HepG2 (cell line): Measurements from ENCODE around the gene SNAI1. TPM values are rescaled to one million over a fixed set of nuclear protein-coding genes. Genes with fewer than 3 reads are reported as not detected.
A peak's percentile ranks its signal among the peaks of the same experiment; 100 is the strongest.

Source experiments
- ATAC-seq: fragments of 200-7000 bp; cut with Tn5 transposase; 3 replicates; pipeline ENCODE4 v1.9.1; 2020; ENCODE audit warnings: mild to moderate bottlenecking, moderate library complexity
- BruUV-seq: library from RNA; stranded (reverse); fragments of 400-500 nt; replicated peaks from 2 replicates; lab custom pipeline; 2021; lab: Mats Ljungman, UMichigan
- CTCF ChIA-PET: fragments of 300-600 bp; formaldehyde crosslinking; extraction: SDS; loops from one replicate; lab custom pipeline; 2021; ENCODE audit warnings: low total read pairs, inconsistent platforms, low intra/inter-chr PET ratio; lab: Yijun Ruan, JAX
- POLR2A ChIA-PET: fragments of 350-600 bp; sonication (Branson Sonifier 250); formaldehyde crosslinking; loops from one replicate; lab custom pipeline; 2020; ENCODE audit warnings: antibody characterized with exemption, inconsistent platforms; lab: Yijun Ruan, JAX
- DNase-seq: peaks from one replicate; pipeline ENCODE4 v3.0.0-alpha.2; 2015; ENCODE audit warnings: low spot score
- FAIRE-seq: peaks from 3 replicates; lab custom pipeline; 2011; peaks lifted over from hg19 to GRCh38; lab: Jason Lieb, UNC
- H2AFZ ChIP-seq: one replicate; pipeline ENCODE4 v1.6.1; 2011; ENCODE audit warnings: low read length, inconsistent platforms
- H3K27ac ChIP-seq: fragments of 300-600 bp; 3 replicates; pipeline ENCODE4 v1.8.0; 2011; ENCODE audit warnings: mixed run types, mild to moderate bottlenecking, mixed read lengths, low read length, inconsistent platforms; ENCODE audit not compliant: insufficient read depth; ENCODE audit errors: extremely low read length
- H3K27me3 ChIP-seq, 2 experiments: fragments of 200-600 bp in 1 of 2; 2 replicates in 1 of 2; 3 replicates in 1 of 2; pipeline versions ENCODE4 v1.6.0 to v1.8.0; 2011; ENCODE audit warnings: low read length in 2 of 2, mild to moderate bottlenecking in 2 of 2, moderate library complexity in 2 of 2, inconsistent platforms in 1 of 2; ENCODE audit not compliant: insufficient read depth in 2 of 2, control insufficient read depth in 1 of 2
- H3K36me3 ChIP-seq, 2 experiments: fragments of 200-600 bp in 1 of 2; replicated peaks in 1 of 2; 2 replicates in 1 of 2; 3 replicates in 1 of 2; pipeline versions ENCODE4 v1.5.1 to v1.8.0; 2011; ENCODE audit warnings: low read length in 2 of 2, inconsistent platforms in 1 of 2; ENCODE audit not compliant: insufficient read depth in 2 of 2, control insufficient read depth in 1 of 2
- H3K4me1 ChIP-seq: 2 replicates; pipeline ENCODE4 v1.5.1; 2012; ENCODE audit warnings: low read length, inconsistent platforms; ENCODE audit not compliant: insufficient read depth
- H3K4me2 ChIP-seq: 2 replicates; pipeline ENCODE4 v1.6.0; 2011; ENCODE audit warnings: low read depth, low read length, inconsistent platforms
- H3K4me3 ChIP-seq, 3 experiments: fragments of 200-600 bp in 1 of 3; sonication (generic), shearing (Covaris generic) in 1 of 3; replicated peaks in 1 of 3; 2 replicates each; pipeline ENCODE4 v1.5.1; 2011 to 2016; ENCODE audit warnings: low read length in 3 of 3, inconsistent platforms in 2 of 3, low read depth in 2 of 3, mild to moderate bottlenecking in 2 of 3, control low read depth in 1 of 3, mixed read lengths in 1 of 3; ENCODE audit not compliant: insufficient read depth in 1 of 3
- H3K79me2 ChIP-seq: one replicate; pipeline ENCODE4 v1.6.1; 2011; ENCODE audit warnings: low read length, inconsistent platforms; ENCODE audit not compliant: insufficient read depth
- H3K9ac ChIP-seq: 2 replicates; pipeline ENCODE4 v1.6.0; 2011; ENCODE audit warnings: mild to moderate bottlenecking, low read depth, low read length, inconsistent platforms; ENCODE audit not compliant: insufficient read depth
- H3K9me3 ChIP-seq: 2 replicates; pipeline ENCODE4 v1.5.1; 2012; ENCODE audit warnings: mild to moderate bottlenecking, low read length
- H4K20me1 ChIP-seq: 2 replicates; pipeline ENCODE4 v1.6.0; 2011; ENCODE audit warnings: inconsistent platforms, mild to moderate bottlenecking, low read length, moderate library complexity; ENCODE audit not compliant: insufficient read depth
- ARNT2 ChIP-seq: sonication (generic); formaldehyde crosslinking; IDR thresholded peaks from 2 replicates; pipeline ENCODE4 v1.8.0; 2022; ENCODE audit warnings: mild to moderate bottlenecking, low read depth, missing genetic modification reagents, moderate library complexity
- HMG20B ChIP-seq: conservative IDR thresholded peaks from 2 replicates; pipeline ENCODE4 v1.6.1; 2016; ENCODE audit warnings: missing genetic modification reagents, missing compliant biosample characterization
- NFKB2 ChIP-seq: sonication (generic); formaldehyde crosslinking; IDR thresholded peaks from 2 replicates; pipeline ENCODE4 v1.4.0; 2020; ENCODE audit warnings: missing genetic modification reagents, borderline replicate concordance
- PITX1 ChIP-seq: sonication (generic); formaldehyde crosslinking; IDR thresholded peaks from 2 replicates; pipeline ENCODE4 v1.5.1; 2020; ENCODE audit warnings: mild to moderate bottlenecking, missing genetic modification reagents
- ZFP90 ChIP-seq: sonication (generic); formaldehyde crosslinking; IDR thresholded peaks from 2 replicates; pipeline ENCODE4 v1.8.0; 2022; ENCODE audit warnings: missing genetic modification reagents, mild to moderate bottlenecking, inconsistent platforms, borderline replicate concordance
- ZMYM3 ChIP-seq: sonication (generic); formaldehyde crosslinking; IDR thresholded peaks from 2 replicates; pipeline ENCODE4 v1.5.1; 2020; ENCODE audit warnings: mild to moderate bottlenecking, missing genetic modification reagents
- WGBS: methylation state at CpG from one replicate; pipeline ENCODE4 v1.1.6; 2017; ENCODE audit warnings: low lambda C conversion rate; 5-methylcytosine and 5-hydroxymethylcytosine counted together
- in situ Hi-C: cut with HindIII; loops from 2 replicates; pipeline ENCODE4 v1.10.0; 2017; ENCODE audit warnings: low pct_unique_long_range_greater_than_20kb; ENCODE audit not compliant: extremely low pct_ligation_motif_present
- intact Hi-C: fragments of 100-400 bp; cut with micrococcal nuclease; formaldehyde crosslinking; loops from one replicate; pipeline ENCODE4 v1.10.0; 2022; ENCODE audit not compliant: unreplicated experiment
- polyA plus RNA-seq, 8 experiments: library from polyadenylated mRNA; depleted of rRNA in 3 of 8; stranded (reverse) in 7 of 8; unstranded in 1 of 8; fragments of >200 nt; fragmentation: Illumina TruSeq in 4 of 8; extraction: Trizol in 4 of 8; gene quantifications; 2 replicates each; pipeline versions ENCODE4 v1.2.1 to v1.2.3, GENCODE V29; 2011 to 2016; ENCODE audit warnings: low read depth in 4 of 8, missing spikeins in 1 of 8, mixed read lengths in 1 of 8; ENCODE audit not compliant: insufficient read depth in 1 of 8
- total RNA-seq, 5 experiments: library from RNA; depleted of rRNA; stranded (reverse); fragments of >200 nt; fragmentation: Illumina TruSeq; extraction: Trizol; gene quantifications; 2 replicates each; pipeline ENCODE4 v1.2.3, GENCODE V29; 2016; ENCODE audit warnings: low read depth in 1 of 5
- TF ChIP-seq, protein P1 (sequence below): sonication (generic); formaldehyde crosslinking; conservative IDR thresholded peaks from 2 replicates; pipeline ENCODE4 v1.8.0; 2022; ENCODE audit warnings: low read depth, missing genetic modification reagents

The SNAI1 gene
- total and polyA plus RNA-seq, 2 of the 13 experiments (the other 11 are each of a cell fraction or from before 2014, with no cell fraction given) = 1.3 to 1.4 TPM

DNA sequence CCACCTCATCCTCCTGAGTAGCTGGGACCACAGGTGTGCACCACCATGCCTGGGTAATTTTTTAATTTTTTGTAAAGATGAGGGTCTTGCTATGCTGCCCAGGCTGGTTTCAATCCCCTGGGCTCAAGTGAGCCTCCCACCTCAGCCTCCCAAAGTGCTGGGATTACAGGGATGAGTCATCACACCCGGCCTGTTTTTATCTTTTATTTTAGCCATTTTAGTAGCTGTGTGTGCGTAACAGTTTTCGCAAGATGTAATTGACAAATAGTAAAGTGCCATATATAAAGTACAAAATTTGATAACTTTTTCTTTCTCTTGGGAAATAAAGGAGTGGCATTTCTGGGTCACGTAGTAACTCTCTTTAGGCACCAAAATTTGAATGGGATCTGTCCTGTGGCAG lies 21.4 kb downstream of the SNAI1 start (continued):
- TF ChIP-seq, protein P1, sequence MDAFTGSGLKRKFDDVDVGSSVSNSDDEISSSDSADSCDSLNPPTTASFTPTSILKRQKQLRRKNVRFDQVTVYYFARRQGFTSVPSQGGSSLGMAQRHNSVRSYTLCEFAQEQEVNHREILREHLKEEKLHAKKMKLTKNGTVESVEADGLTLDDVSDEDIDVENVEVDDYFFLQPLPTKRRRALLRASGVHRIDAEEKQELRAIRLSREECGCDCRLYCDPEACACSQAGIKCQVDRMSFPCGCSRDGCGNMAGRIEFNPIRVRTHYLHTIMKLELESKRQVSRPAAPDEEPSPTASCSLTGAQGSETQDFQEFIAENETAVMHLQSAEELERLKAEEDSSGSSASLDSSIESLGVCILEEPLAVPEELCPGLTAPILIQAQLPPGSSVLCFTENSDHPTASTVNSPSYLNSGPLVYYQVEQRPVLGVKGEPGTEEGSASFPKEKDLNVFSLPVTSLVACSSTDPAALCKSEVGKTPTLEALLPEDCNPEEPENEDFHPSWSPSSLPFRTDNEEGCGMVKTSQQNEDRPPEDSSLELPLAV (CRISPR knock-in tag) = no peak
- TF ChIP-seq PITX1 (CRISPR knock-in tag) = no peak
- no peak for TF ChIP-seq HMG20B (CRISPR knock-in tag)

DNA sequence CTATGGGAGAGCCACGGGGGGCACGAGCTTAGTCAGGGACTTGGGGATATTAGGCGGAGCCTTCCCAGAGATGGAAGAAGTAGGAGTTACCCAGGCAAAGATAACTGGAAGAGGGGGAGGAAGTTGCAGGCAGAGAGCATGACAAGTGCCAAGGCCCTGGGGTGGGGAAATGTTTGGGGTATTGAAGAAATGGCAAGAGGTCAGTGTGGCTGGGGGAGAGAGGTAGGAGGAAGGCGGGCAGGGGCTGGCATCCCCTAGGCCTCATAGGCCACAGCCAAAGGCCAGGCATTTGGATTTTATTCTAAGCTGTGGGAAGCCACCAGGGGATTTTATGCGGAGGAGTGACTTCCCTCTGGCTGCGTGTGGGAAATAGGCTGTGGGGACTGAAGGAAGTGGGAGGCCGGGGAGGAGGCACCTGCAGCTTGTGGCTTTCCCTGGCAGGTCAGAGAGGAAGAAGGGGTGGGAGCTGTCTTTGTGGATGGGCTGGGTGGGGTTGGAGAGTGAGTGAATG lies 22.7 kb downstream of the SNAI1 start:
- no peak for TF ChIP-seq ZFP90
- TF ChIP-seq ARNT2 = no peak
- 0 out of 2 replicates have a peak, but pooled peaks have one; percentile 3 for TF ChIP-seq ZMYM3
- 0 out of 2 replicates have a peak, but pooled peaks have one; percentile 33 for TF ChIP-seq NFKB2 (CRISPR knock-in tag)
- no peak for FAIRE-seq
- Histone ChIP-seq H3K9ac (no peak overlapping the region), H4K20me1 (no peaks in the 10 kb centered on the region), H3K79me2 (no peaks in the 10 kb centered on the region), H3K4me1 (peaks cover 25% of the 10 kb centered on the region), H3K9me3 (no peaks in the 10 kb centered on the region), H3K4me2 (no peak overlapping the region), H3K36me3 (no peaks in the 10 kb centered on the region), H3K27ac (no peak overlapping the region), H3K27me3 (peaks cover 0 to 14% of the 10 kb centered on the region in 2 experiments; a peak in 4 of 5 replicates), H3K4me3 (no peak overlapping the region), H2AFZ (no peak overlapping the region)
- intact Hi-C loops (no loop called here), in situ Hi-C loops (no loop called here)
- 49% methylated on average over 7 of the region's 7 CpGs for WGBS
- BruUV-seq = no TSS peak
- no peak for ATAC-seq
- no peak for DNase-seq
- ChIA-PET POLR2A (interaction anchor here (1.1 kb wide), 1 partner anchor 42 kb away, joined by 3 read pairs; no protein-coding TSS in a partner anchor), CTCF (no interaction called here)
